GM23248 (cell line): ENCODE measurements around the gene TBC1D2. TPM values are rescaled to one million over a fixed set of nuclear protein-coding genes. Genes with fewer than 3 reads are reported as not detected.
"Not testable (repeated sequence)": the region's sequence is repeated elsewhere in the genome, so short reads cannot be mapped to it uniquely, and the experiment has no call there.

Source experiments
- DNase-seq: peaks from one replicate; pipeline ENCODE4 v3.0.0-alpha.2; 2015
- H2AFZ ChIP-seq: fragments of 200-600 bp; sonication (generic); 2 replicates; pipeline ENCODE4 v1.6.1; 2016; ENCODE audit warnings: antibody characterized with exemption
- H3F3A ChIP-seq: fragments of 200-600 bp; sonication (generic); 2 replicates; pipeline ENCODE4 v1.6.1; 2016; ENCODE audit warnings: mild to moderate bottlenecking, antibody characterized with exemption, mixed run types; ENCODE audit not compliant: insufficient read depth
- H3K27ac ChIP-seq: fragments of 200-600 bp; sonication (generic); 2 replicates; pipeline ENCODE4 v1.5.1; 2016; ENCODE audit warnings: mild to moderate bottlenecking
- H3K27me3 ChIP-seq: fragments of 200-600 bp; sonication (generic); replicated peaks from 2 replicates; pipeline ENCODE4 v1.6.1; 2016; ENCODE audit warnings: mild to moderate bottlenecking; ENCODE audit not compliant: insufficient read depth
- H3K36me3 ChIP-seq: fragments of 200-600 bp; sonication (generic); 2 replicates; pipeline ENCODE4 v1.6.1; 2016; ENCODE audit warnings: low read depth, mild to moderate bottlenecking
- H3K4me1 ChIP-seq: fragments of 200-600 bp; sonication (generic); 2 replicates; pipeline ENCODE4 v1.6.1; 2016; ENCODE audit warnings: mild to moderate bottlenecking; ENCODE audit not compliant: insufficient read depth
- H3K4me2 ChIP-seq: fragments of 200-600 bp; sonication (generic); one replicate; pipeline ENCODE4 v1.6.1; 2016; ENCODE audit warnings: mild to moderate bottlenecking; ENCODE audit not compliant: unreplicated experiment
- H3K4me3 ChIP-seq: fragments of 200-600 bp; sonication (generic); 2 replicates; pipeline ENCODE4 v1.5.1; 2016; ENCODE audit warnings: mild to moderate bottlenecking
- H3K79me2 ChIP-seq: fragments of 200-600 bp; sonication (generic); 2 replicates; pipeline ENCODE4 v1.6.1; 2016; ENCODE audit warnings: mild to moderate bottlenecking; ENCODE audit not compliant: insufficient read depth
- H3K9ac ChIP-seq: fragments of 200-600 bp; sonication (generic); 2 replicates; pipeline ENCODE4 v1.6.1; 2016; ENCODE audit warnings: mild to moderate bottlenecking
- H3K9me2 ChIP-seq: fragments of 200-600 bp; sonication (generic); 2 replicates; pipeline ENCODE4 v1.6.1; 2016; ENCODE audit warnings: mixed run types, mild to moderate bottlenecking, moderate library complexity; ENCODE audit not compliant: insufficient read depth
- H3K9me3 ChIP-seq: fragments of 200-600 bp; sonication (generic); one replicate; pipeline ENCODE4 v1.6.1; 2017; ENCODE audit warnings: low read depth
- H4K20me1 ChIP-seq: fragments of 200-600 bp; sonication (generic); 2 replicates; pipeline ENCODE4 v1.6.0; 2016; ENCODE audit not compliant: insufficient read depth
- EZH2 ChIP-seq: fragments of 200-600 bp; sonication (generic); IDR thresholded peaks from 2 replicates; pipeline ENCODE4 v1.6.1; 2018; ENCODE audit warnings: antibody characterized with exemption, mild to moderate bottlenecking; ENCODE audit not compliant: insufficient read depth, poor library complexity, severe bottlenecking
- EZH2phosphoT487 ChIP-seq: fragments of 200-600 bp; sonication (generic); IDR thresholded peaks from 2 replicates; pipeline ENCODE4 v1.6.1; 2018; ENCODE audit warnings: antibody characterized with exemption, moderate library complexity, mild to moderate bottlenecking, low read depth; ENCODE audit not compliant: insufficient read depth
- WGBS, 2 experiments: methylation state at CpG; one replicate each; pipeline ENCODE4 v1.1.6; 2015 to 2017; ENCODE audit warnings: low lambda C conversion rate in 2 of 2, low coverage in 1 of 2; ENCODE audit errors: missing lambda C conversion rate in 2 of 2; 5-methylcytosine and 5-hydroxymethylcytosine counted together
- in situ Hi-C: fragments of 300-500 bp; cut with MboI; formaldehyde crosslinking; loops from 2 replicates; pipeline ENCODE4 v1.15.0; 2020
- polyA plus RNA-seq: library from polyadenylated mRNA; unstranded; fragments of >200 nt; fragmentation: Nextera tagmentation; extraction: Ambion mirVana; gene quantifications from 2 replicates; pipeline ENCODE4 v1.2.1, GENCODE V29; 2016
- total RNA-seq: library from RNA; depleted of rRNA; stranded (reverse); fragments of >200 nt; shearing (Covaris generic); gene quantifications from 2 replicates; pipeline ENCODE4 v1.2.3, GENCODE V29; 2014

TBC1D2 gene
- total and polyA plus RNA-seq, 2 experiments from 2014 or later: 58.4 to 58.9 TPM

GRCh38 chr9:98284754-98285153, 29.3 kb upstream of the TBC1D2 start:
- no peak overlapping the region for H2AFZ ChIP-seq
- peaks cover under 1% of the 10 kb centered on the region for H3K27me3 ChIP-seq
- no peaks in the 10 kb centered on the region for H3K9me2 ChIP-seq
- no peaks in the 10 kb centered on the region for H3K4me1 ChIP-seq
- no peaks in the 10 kb centered on the region for H3K79me2 ChIP-seq
- H3K4me3 ChIP-seq: no peak overlapping the region
- H3K4me2 ChIP-seq: no peak overlapping the region
- H3K36me3 ChIP-seq: no peaks in the 10 kb centered on the region
- H4K20me1 ChIP-seq: no peaks in the 10 kb centered on the region
- no peaks in the 10 kb centered on the region for H3F3A ChIP-seq
- TF ChIP-seq EZH2phosphoT487: no peak
- in situ Hi-C loops: no loop called here
- H3K27ac ChIP-seq: no peak overlapping the region
- no peak for DNase-seq
- H3K9ac ChIP-seq: no peak overlapping the region
- WGBS, 2 experiments: 39 to 41% methylated on average over 3 of the region's 3 CpGs
- no peaks in the 10 kb centered on the region for H3K9me3 ChIP-seq

GRCh38 chr9:98283143-98283542, 27.7 kb upstream of the TBC1D2 start:
- H3K4me1 ChIP-seq, in situ Hi-C loops, H3K36me3 ChIP-seq, H3K4me2 ChIP-seq, H3K9me3 ChIP-seq, H2AFZ ChIP-seq, H3K9ac ChIP-seq, H3K27me3 ChIP-seq, H4K20me1 ChIP-seq, DNase-seq, H3K79me2 ChIP-seq, H3F3A ChIP-seq, H3K4me3 ChIP-seq, H3K9me2 ChIP-seq, H3K27ac ChIP-seq: not testable (repeated sequence)
- 68 to 71% methylated on average over 7 of the region's 7 CpGs for WGBS, 2 experiments

DNA sequence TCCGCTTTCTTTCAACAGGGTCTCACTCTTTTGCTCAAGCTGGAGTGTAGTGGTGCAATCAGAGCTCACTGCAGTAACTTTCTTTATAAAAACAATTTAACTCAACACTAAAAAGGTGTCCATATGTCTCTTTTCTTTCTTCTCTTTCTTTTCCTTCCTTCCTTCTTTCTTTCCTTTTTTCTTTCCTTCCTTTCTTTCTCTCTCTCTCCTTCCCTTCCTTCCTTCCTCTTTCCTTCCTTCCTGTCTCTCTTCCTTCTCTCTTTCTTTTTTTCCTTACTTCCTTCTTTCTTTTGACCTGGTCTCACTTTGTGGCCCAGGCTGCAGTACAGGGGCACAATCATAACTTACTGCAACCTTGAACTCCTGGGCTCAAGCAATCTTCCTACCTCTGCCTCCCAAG, 25.8 kb upstream of the TBC1D2 start:
- no peaks in the 10 kb centered on the region for H3K9me3 ChIP-seq
- TF ChIP-seq EZH2phosphoT487 (no peak), EZH2 (no peak)
- H4K20me1 ChIP-seq: no peaks in the 10 kb centered on the region
- H3K27me3 ChIP-seq: peaks cover 23% of the 10 kb centered on the region
- in situ Hi-C loops: no loop called here
- no peak overlapping the region for H2AFZ ChIP-seq
- no peak overlapping the region for H3K4me3 ChIP-seq
- no peak for DNase-seq
- no peak overlapping the region for H3K27ac ChIP-seq
- 95 to 97% methylated on average over 1 of the region's 1 CpG for WGBS, 2 experiments
- no peaks in the 10 kb centered on the region for H3K4me1 ChIP-seq
- no peaks in the 10 kb centered on the region for H3F3A ChIP-seq
- no peak overlapping the region for H3K9ac ChIP-seq
- H3K79me2 ChIP-seq: no peaks in the 10 kb centered on the region
- no peaks in the 10 kb centered on the region for H3K36me3 ChIP-seq
- H3K9me2 ChIP-seq: no peaks in the 10 kb centered on the region
- H3K4me2 ChIP-seq: no peak overlapping the region

GRCh38 chr9:98280574-98280973, 25.1 kb upstream of the TBC1D2 start:
- no peak for TF ChIP-seq EZH2
- WGBS, 2 experiments: 45 to 46% methylated on average over 6 of the region's 6 CpGs
- Histone ChIP-seq H3K27ac (no peak overlapping the region), H3K9me3 (no peaks in the 10 kb centered on the region), H3K27me3 (peaks cover 28% of the 10 kb centered on the region), H3K9me2 (no peaks in the 10 kb centered on the region), H3K9ac (no peak overlapping the region), H3K36me3 (no peaks in the 10 kb centered on the region), H3K4me3 (no peak overlapping the region), H2AFZ (no peak overlapping the region), H3F3A (no peaks in the 10 kb centered on the region), H3K4me1 (no peaks in the 10 kb centered on the region), H3K4me2 (no peak overlapping the region), H4K20me1 (no peaks in the 10 kb centered on the region), H3K79me2 (no peaks in the 10 kb centered on the region)
- in situ Hi-C loops: no loop called here
- no peak for DNase-seq

GRCh38 chr9:98280162-98280561, 24.7 kb upstream of the TBC1D2 start:
- no peak for DNase-seq
- H3K27me3 ChIP-seq: peaks cover 28% of the 10 kb centered on the region
- H2AFZ ChIP-seq: no peak overlapping the region
- no peaks in the 10 kb centered on the region for H3K4me1 ChIP-seq
- no peaks in the 10 kb centered on the region for H4K20me1 ChIP-seq
- WGBS, 2 experiments: 44 to 45% methylated on average over 2 of the region's 2 CpGs
- H3K9me2 ChIP-seq: no peaks in the 10 kb centered on the region
- no peaks in the 10 kb centered on the region for H3K9me3 ChIP-seq
- no peaks in the 10 kb centered on the region for H3F3A ChIP-seq
- no peak overlapping the region for H3K27ac ChIP-seq
- no peaks in the 10 kb centered on the region for H3K36me3 ChIP-seq
- no peak overlapping the region for H3K4me2 ChIP-seq
- in situ Hi-C loops: no loop called here
- H3K4me3 ChIP-seq: no peak overlapping the region
- no peaks in the 10 kb centered on the region for H3K79me2 ChIP-seq
- TF ChIP-seq EZH2: no peak
- TF ChIP-seq EZH2phosphoT487: no peak
- H3K9ac ChIP-seq: no peak overlapping the region
